MM.1S (cell line): ENCODE data around the gene CCDC192.
"Not testable (repeated sequence)": the region's sequence is repeated elsewhere in the genome, so short reads cannot be mapped to it uniquely, and the experiment has no call there.

Source experiments
- DNase-seq: peaks from one replicate; pipeline ENCODE4 v3.0.0-alpha.2; 2015
- H2AFZ ChIP-seq: fragments of 300-600 bp; sonication (generic); 2 replicates; pipeline ENCODE4 v1.6.0; 2016; ENCODE audit warnings: antibody characterized with exemption, low read length
- H3F3A ChIP-seq: fragments of 300-600 bp; sonication (generic); 2 replicates; pipeline ENCODE4 v1.6.1; 2016; ENCODE audit warnings: mild to moderate bottlenecking, antibody characterized with exemption, low read length, moderate library complexity, mixed read lengths; ENCODE audit not compliant: insufficient read depth
- H3K27ac ChIP-seq: fragments of 300-600 bp; sonication (generic); 2 replicates; pipeline ENCODE4 v1.5.1; 2016; ENCODE audit warnings: mild to moderate bottlenecking, low read length
- H3K27me3 ChIP-seq: fragments of 300-600 bp; sonication (generic); replicated peaks from 2 replicates; pipeline ENCODE4 v1.6.0; 2016; ENCODE audit warnings: low read length; ENCODE audit not compliant: insufficient read depth
- H3K36me3 ChIP-seq: fragments of 300-600 bp; sonication (generic); replicated peaks from 2 replicates; pipeline ENCODE4 v1.6.1; 2016; ENCODE audit warnings: mild to moderate bottlenecking, low read length, mixed read lengths; ENCODE audit not compliant: insufficient read depth
- H3K4me1 ChIP-seq: fragments of 300-600 bp; sonication (generic); 2 replicates; pipeline ENCODE4 v1.6.1; 2016; ENCODE audit warnings: low read length, mixed read lengths
- H3K4me2 ChIP-seq: fragments of 300-600 bp; sonication (generic); 2 replicates; pipeline ENCODE4 v1.6.0; 2016; ENCODE audit warnings: low read depth, low read length
- H3K4me3 ChIP-seq: fragments of 300-600 bp; sonication (generic); 2 replicates; pipeline ENCODE4 v1.5.1; 2016; ENCODE audit warnings: low read length, mixed read lengths
- H3K79me2 ChIP-seq: fragments of 300-600 bp; sonication (generic); 2 replicates; pipeline ENCODE4 v1.6.1; 2016; ENCODE audit warnings: mixed run types, low read length, mixed read lengths
- H3K9ac ChIP-seq: fragments of 300-600 bp; sonication (generic); 2 replicates; pipeline ENCODE4 v1.6.1; 2016; ENCODE audit warnings: low read length, mixed read lengths
- H3K9me2 ChIP-seq: fragments of 300-600 bp; sonication (generic); replicated peaks from 2 replicates; pipeline ENCODE4 v1.6.1; 2016; ENCODE audit warnings: mild to moderate bottlenecking, low read length, mixed read lengths; ENCODE audit not compliant: insufficient read depth
- H3K9me3 ChIP-seq: fragments of 300-600 bp; sonication (generic); replicated peaks from 2 replicates; pipeline ENCODE4 v1.6.1; 2016; ENCODE audit warnings: mild to moderate bottlenecking, low read length, mixed read lengths; ENCODE audit not compliant: insufficient read depth
- H4K20me1 ChIP-seq: fragments of 300-600 bp; sonication (generic); 2 replicates; pipeline ENCODE4 v1.6.1; 2016; ENCODE audit warnings: mild to moderate bottlenecking, low read length, moderate library complexity, mixed read lengths; ENCODE audit not compliant: insufficient read depth
- EZH2 ChIP-seq: fragments of 300-600 bp; sonication (generic); optimal IDR thresholded peaks from 2 replicates; pipeline ENCODE3; 2017; ENCODE audit warnings: low read depth, mild to moderate bottlenecking, antibody characterized with exemption, low read length, mixed read lengths
- EZH2phosphoT487 ChIP-seq: fragments of 300-600 bp; sonication (generic); IDR thresholded peaks from 2 replicates; pipeline ENCODE4 v1.6.1; 2018; ENCODE audit warnings: antibody characterized with exemption, low read length
- TF ChIP-seq, protein P1 (sequence below): fragments of 300-600 bp; sonication (generic); IDR thresholded peaks from 2 replicates; pipeline ENCODE4 v1.5.1; 2016; ENCODE audit warnings: antibody characterized with exemption, low read length, mixed read lengths

Gene CCDC192

GRCh38 chr5:127706691-127707090 is 3.5 kb downstream of the CCDC192 start:
- Histone ChIP-seq H3K27ac (no peak overlapping the region), H3K4me1 (no peaks in the 10 kb centered on the region), H4K20me1 (no peaks in the 10 kb centered on the region), H3K9ac (no peak overlapping the region), H2AFZ (no peak overlapping the region), H3K36me3 (no peaks in the 10 kb centered on the region), H3K9me3 (no peaks in the 10 kb centered on the region), H3F3A (no peaks in the 10 kb centered on the region), H3K79me2 (no peaks in the 10 kb centered on the region), H3K9me2 (no peaks in the 10 kb centered on the region), H3K4me2 (no peak overlapping the region), H3K4me3 (no peak overlapping the region), H3K27me3 (no peaks in the 10 kb centered on the region)
- TF ChIP-seq EZH2phosphoT487 (no peak), EZH2 (no peak)
- TF ChIP-seq, protein P1, sequence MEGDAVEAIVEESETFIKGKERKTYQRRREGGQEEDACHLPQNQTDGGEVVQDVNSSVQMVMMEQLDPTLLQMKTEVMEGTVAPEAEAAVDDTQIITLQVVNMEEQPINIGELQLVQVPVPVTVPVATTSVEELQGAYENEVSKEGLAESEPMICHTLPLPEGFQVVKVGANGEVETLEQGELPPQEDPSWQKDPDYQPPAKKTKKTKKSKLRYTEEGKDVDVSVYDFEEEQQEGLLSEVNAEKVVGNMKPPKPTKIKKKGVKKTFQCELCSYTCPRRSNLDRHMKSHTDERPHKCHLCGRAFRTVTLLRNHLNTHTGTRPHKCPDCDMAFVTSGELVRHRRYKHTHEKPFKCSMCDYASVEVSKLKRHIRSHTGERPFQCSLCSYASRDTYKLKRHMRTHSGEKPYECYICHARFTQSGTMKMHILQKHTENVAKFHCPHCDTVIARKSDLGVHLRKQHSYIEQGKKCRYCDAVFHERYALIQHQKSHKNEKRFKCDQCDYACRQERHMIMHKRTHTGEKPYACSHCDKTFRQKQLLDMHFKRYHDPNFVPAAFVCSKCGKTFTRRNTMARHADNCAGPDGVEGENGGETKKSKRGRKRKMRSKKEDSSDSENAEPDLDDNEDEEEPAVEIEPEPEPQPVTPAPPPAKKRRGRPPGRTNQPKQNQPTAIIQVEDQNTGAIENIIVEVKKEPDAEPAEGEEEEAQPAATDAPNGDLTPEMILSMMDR: no peak
- no peak for DNase-seq

GRCh38 chr5:127707209-127707608 is 4.0 kb downstream of the CCDC192 start:
- no peaks in the 10 kb centered on the region for H3K36me3 ChIP-seq
- H3K9ac ChIP-seq: no peak overlapping the region
- H4K20me1 ChIP-seq: no peaks in the 10 kb centered on the region
- H3K27ac ChIP-seq: no peak overlapping the region
- no peak overlapping the region for H2AFZ ChIP-seq
- no peaks in the 10 kb centered on the region for H3K79me2 ChIP-seq
- H3K27me3 ChIP-seq: no peaks in the 10 kb centered on the region
- no peak overlapping the region for H3K4me3 ChIP-seq
- no peaks in the 10 kb centered on the region for H3K9me2 ChIP-seq
- DNase-seq: no peak
- TF ChIP-seq, protein P1: no peak
- TF ChIP-seq EZH2phosphoT487 (no peak), EZH2 (no peak)
- H3K4me2 ChIP-seq: no peak overlapping the region
- no peaks in the 10 kb centered on the region for H3F3A ChIP-seq
- H3K4me1 ChIP-seq: no peaks in the 10 kb centered on the region
- no peaks in the 10 kb centered on the region for H3K9me3 ChIP-seq

DNA sequence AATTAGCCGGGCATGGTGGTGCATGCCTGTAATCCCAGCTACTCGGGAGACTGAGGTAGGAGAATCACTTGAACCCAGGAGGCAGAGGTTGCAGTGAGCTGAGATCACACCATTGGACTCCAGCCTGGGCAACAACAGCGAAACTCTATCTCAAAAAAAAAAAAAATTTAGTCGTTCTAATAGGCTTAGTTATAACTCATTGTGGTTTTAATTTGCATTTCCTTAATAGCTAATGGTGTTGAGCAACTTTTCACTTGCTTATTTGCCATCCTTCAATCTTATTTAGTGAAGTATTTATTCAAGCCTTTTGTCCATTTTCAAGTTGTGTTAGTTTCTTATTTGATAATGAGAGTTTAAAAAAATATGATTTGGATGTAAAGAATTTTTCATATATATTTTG is 9.9 kb downstream of the CCDC192 start:
- not testable (repeated sequence) for H3F3A ChIP-seq, H3K9me2 ChIP-seq, H3K4me1 ChIP-seq, DNase-seq, H3K4me3 ChIP-seq, H2AFZ ChIP-seq, H3K27ac ChIP-seq, H3K79me2 ChIP-seq, H3K9me3 ChIP-seq, H4K20me1 ChIP-seq, H3K4me2 ChIP-seq, H3K9ac ChIP-seq, H3K36me3 ChIP-seq, H3K27me3 ChIP-seq

DNA sequence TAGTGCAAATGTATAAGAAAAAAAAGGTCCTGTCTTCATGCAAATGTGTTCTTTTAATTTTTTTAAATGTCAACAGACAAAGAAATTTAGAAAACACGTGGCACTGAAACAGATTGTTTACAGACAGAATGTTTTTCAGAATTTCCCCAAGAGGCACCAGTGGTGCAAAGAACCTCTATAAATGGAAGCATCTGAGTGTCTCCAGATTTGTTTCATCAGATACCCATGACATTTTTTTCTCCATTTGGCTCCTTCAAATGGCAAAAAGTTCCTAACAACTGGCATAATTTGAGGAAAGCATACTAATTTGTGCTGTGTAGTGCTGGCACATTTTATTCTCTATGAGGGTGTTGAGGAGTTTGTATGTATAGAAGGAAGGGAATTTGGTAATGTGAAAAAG is 15.0 kb downstream of the CCDC192 start:
- no peak for DNase-seq
- no peak overlapping the region for H3K9ac ChIP-seq
- H2AFZ ChIP-seq: no peak overlapping the region
- no peaks in the 10 kb centered on the region for H3K9me3 ChIP-seq
- TF ChIP-seq, protein P1: no peak
- TF ChIP-seq EZH2 (no peak), EZH2phosphoT487 (no peak)
- no peaks in the 10 kb centered on the region for H4K20me1 ChIP-seq
- no peaks in the 10 kb centered on the region for H3K4me1 ChIP-seq
- H3K27ac ChIP-seq: no peak overlapping the region
- H3F3A ChIP-seq: no peaks in the 10 kb centered on the region
- no peaks in the 10 kb centered on the region for H3K36me3 ChIP-seq
- H3K4me2 ChIP-seq: no peak overlapping the region
- no peak overlapping the region for H3K4me3 ChIP-seq
- H3K9me2 ChIP-seq: no peaks in the 10 kb centered on the region
- no peaks in the 10 kb centered on the region for H3K79me2 ChIP-seq
- H3K27me3 ChIP-seq: no peaks in the 10 kb centered on the region
